ENCODE measurements around the gene VASP. TPM values are rescaled to one million over a fixed set of nuclear protein-coding genes. Genes with fewer than 3 reads are reported as not detected.

The VASP gene
- total and polyA plus RNA-seq, 3 donors from 2014 or later = 37.7 to 57.9 (median 52.7) TPM

DNA sequence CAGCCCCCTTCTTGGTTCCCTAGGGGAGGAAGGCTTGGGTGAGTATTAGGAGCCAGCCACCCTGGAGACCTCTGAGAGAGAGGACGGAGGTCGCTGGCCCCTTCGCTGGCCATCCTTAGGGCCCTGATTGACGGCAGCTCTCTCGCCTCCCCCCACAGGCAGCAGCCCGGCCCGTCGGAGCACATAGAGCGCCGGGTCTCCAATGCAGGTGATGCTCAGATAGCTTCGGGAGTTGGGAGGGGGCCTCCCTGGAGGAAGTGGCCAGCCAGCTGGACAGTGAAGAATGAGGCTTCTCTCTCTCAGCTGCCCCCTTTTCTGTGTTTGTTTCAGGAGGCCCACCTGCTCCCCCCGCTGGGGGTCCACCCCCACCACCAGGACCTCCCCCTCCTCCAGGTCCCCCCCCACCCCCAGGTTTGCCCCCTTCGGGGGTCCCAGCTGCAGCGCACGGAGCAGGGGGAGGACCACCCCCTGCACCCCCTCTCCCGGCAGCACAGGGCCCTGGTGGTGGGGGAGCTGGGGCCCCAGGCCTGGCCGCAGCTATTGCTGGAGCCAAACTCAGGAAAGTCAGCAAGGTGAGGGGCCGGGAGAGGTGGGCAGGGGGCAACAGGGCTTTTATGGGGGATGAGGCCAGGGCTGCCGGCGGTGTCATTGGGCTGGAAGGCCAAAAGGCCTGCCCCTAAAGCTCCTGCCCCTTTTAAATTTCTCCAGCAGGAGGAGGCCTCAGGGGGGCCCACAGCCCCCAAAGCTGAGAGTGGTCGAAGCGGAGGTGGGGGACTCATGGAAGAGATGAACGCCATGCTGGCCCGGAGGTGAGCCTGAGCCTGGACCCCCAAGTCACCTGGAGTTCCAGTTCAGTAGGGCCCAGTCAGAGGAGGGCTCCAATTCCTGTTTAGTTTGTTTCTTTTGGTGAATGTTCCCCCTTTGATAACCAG, 15.0 kb downstream of the VASP start:
- DNase-seq = no peak
- TF ChIP-seq, protein P1, sequence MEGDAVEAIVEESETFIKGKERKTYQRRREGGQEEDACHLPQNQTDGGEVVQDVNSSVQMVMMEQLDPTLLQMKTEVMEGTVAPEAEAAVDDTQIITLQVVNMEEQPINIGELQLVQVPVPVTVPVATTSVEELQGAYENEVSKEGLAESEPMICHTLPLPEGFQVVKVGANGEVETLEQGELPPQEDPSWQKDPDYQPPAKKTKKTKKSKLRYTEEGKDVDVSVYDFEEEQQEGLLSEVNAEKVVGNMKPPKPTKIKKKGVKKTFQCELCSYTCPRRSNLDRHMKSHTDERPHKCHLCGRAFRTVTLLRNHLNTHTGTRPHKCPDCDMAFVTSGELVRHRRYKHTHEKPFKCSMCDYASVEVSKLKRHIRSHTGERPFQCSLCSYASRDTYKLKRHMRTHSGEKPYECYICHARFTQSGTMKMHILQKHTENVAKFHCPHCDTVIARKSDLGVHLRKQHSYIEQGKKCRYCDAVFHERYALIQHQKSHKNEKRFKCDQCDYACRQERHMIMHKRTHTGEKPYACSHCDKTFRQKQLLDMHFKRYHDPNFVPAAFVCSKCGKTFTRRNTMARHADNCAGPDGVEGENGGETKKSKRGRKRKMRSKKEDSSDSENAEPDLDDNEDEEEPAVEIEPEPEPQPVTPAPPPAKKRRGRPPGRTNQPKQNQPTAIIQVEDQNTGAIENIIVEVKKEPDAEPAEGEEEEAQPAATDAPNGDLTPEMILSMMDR (IDR thresholded peaks at IDR 0.05) = no peak
- TF ChIP-seq POLR2A (IDR thresholded peaks at IDR 0.05) = no peak
- intact Hi-C loops (cut with DNase I; ENCODE audit: low total_unique reads) = loop anchor here (10.0 kb wide), 1 partner anchor 123 kb away; no protein-coding TSS in a partner anchor
- H3K27ac ChIP-seq = peak overlapping the region in 1 of 2 donors; percentile 36
- H3K4me1 ChIP-seq = no peaks in the 10 kb centered on the region
- 80 to 82% methylated on average over 23 to 24 of the region's 24 CpGs for WGBS, 2 donors
- H3K27me3 ChIP-seq = no peaks in the 10 kb centered on the region
- H3K4me3 ChIP-seq = no peak overlapping the region
- no peaks in the 10 kb centered on the region for H3K36me3 ChIP-seq (ENCODE audit: low read depth, missing control alignments)
- H3K9me3 ChIP-seq = no peaks in the 10 kb centered on the region

DNA sequence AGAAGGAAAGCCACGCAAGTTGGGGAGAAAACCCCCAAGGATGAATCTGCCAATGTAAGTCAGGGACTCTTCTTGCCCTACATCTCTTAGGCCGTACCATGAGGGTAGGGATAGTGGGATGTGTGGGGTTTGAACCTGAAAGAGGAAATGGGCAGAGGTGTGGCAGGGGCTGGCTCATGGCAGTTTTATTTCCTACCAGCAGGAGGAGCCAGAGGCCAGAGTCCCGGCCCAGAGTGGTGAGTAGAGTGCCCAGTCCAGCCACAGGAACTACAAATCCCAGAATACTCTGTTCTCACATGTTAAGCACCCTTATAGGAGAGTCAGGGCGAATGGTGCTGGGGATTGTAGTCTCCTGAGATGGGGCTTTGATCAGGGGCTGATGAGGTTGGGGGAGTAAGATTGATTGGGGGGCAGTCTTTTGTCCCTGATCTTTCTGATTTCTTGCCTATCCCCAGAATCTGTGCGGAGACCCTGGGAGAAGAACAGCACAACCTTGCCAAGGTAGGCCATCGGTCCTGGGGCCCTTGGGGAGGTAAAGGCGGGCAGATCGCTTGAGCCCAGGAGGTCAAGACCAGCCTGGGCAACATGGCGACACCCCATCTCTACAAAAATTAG, 16.5 kb downstream of the VASP start:
- peak; percentile 90 for DNase-seq

DNA sequence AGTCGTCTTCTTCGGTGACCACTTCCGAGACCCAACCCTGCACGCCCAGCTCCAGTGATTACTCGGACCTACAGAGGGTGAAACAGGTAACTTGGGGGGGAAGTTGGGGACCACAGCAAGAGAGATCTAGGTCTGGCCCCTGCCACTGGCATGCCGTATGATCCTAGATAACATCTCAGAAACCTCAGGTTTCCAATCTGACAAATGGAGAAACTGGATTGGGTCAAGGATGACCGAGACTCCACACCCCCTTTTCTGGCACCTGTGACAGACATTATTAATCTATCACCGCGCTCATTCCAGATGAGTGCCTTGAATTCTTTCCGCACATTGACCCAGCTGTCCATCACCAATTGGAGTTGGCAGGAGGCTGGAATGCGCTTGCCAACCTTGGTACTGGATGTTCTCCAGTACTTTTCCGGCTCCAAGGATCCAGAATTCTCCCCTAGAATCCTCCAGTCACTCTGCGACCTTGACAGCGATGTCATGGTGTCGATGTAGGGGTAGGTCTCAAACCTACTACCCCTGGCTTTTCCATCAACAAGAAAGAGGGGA, 17.4 kb downstream of the VASP start:
- 76 to 81% methylated on average over 15 of the region's 15 CpGs for whole genome bisulfite sequencing, 2 donors

More for the DNA sequence above, 16.5 kb downstream of the VASP start:
- WGBS, 2 donors = 71 to 73% methylated on average over 9 of the region's 9 CpGs
- Histone ChIP-seq H3K27me3 (no peaks in the 10 kb centered on the region), H3K4me1 (no peaks in the 10 kb centered on the region), H3K4me3 (no peak overlapping the region), H3K27ac (no peak overlapping the region), H3K9me3 (no peaks in the 10 kb centered on the region), H3K36me3 (ENCODE audit: low read depth, missing control alignments) (no peaks in the 10 kb centered on the region)
- intact Hi-C loops (cut with DNase I; ENCODE audit: low total_unique reads) = loop anchor here (10.0 kb wide), 1 partner anchor 121 kb away; no protein-coding TSS in a partner anchor
- no peak for TF ChIP-seq POLR2A (IDR thresholded peaks at IDR 0.05)
- TF ChIP-seq, protein P1 (IDR thresholded peaks at IDR 0.05) = peak; percentile 84 to 94 (median 91)

DNA sequence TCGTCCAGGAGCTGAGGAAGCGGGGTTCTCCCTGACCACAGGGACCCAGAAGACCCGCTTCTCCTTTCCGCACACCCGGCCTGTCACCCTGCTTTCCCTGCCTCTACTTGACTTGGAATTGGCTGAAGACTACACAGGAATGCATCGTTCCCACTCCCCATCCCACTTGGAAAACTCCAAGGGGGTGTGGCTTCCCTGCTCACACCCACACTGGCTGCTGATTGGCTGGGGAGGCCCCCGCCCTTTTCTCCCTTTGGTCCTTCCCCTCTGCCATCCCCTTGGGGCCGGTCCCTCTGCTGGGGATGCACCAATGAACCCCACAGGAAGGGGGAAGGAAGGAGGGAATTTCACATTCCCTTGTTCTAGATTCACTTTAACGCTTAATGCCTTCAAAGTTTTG, 18.9 kb downstream of the VASP start:
- peak overlapping the region; percentile 19 to 67 for H3K27ac ChIP-seq
- no peaks in the 10 kb centered on the region for H3K9me3 ChIP-seq
- intact Hi-C loops (cut with DNase I; ENCODE audit: low total_unique reads) = loop anchor here (10.0 kb wide), 1 partner anchor 119 kb away; no protein-coding TSS in a partner anchor
- TF ChIP-seq, protein P1 (IDR thresholded peaks at IDR 0.05) = peak in 1 of 3 experiments; percentile 4
- TF ChIP-seq POLR2A (IDR thresholded peaks at IDR 0.05) = no peak
- H3K36me3 ChIP-seq (ENCODE audit: low read depth, missing control alignments) = no peaks in the 10 kb centered on the region
- peaks cover 9% of the 10 kb centered on the region for H3K4me1 ChIP-seq
- DNase-seq = peak; percentile 89
- no peak overlapping the region for H3K4me3 ChIP-seq
- H3K27me3 ChIP-seq = no peaks in the 10 kb centered on the region
- WGBS, 2 donors = 48 to 49% methylated on average over 9 of the region's 9 CpGs

More for the DNA sequence above, 17.4 kb downstream of the VASP start:
- Histone ChIP-seq H3K9me3 (no peaks in the 10 kb centered on the region), H3K4me1 (peaks cover 8% of the 10 kb centered on the region), H3K36me3 (ENCODE audit: low read depth, missing control alignments) (no peaks in the 10 kb centered on the region), H3K27ac (no peak overlapping the region), H3K4me3 (no peak overlapping the region), H3K27me3 (no peaks in the 10 kb centered on the region)
- DNase-seq = no peak
- TF ChIP-seq, protein P1 (IDR thresholded peaks at IDR 0.05) = no peak
- no peak for TF ChIP-seq POLR2A (IDR thresholded peaks at IDR 0.05)
- intact Hi-C loops (cut with DNase I; ENCODE audit: low total_unique reads) = loop anchor here (10.0 kb wide), 1 partner anchor 120 kb away; no protein-coding TSS in a partner anchor

Measured in testis (tissue), 3 donors.